ENCODE results near the gene GARRE1. TPM values are rescaled to one million over a fixed set of nuclear protein-coding genes. Genes with fewer than 3 reads are reported as not detected.

Gene GARRE1
- total RNA-seq, 2 donors from 2014 or later, result 21.9 to 27.9 TPM

DNA sequence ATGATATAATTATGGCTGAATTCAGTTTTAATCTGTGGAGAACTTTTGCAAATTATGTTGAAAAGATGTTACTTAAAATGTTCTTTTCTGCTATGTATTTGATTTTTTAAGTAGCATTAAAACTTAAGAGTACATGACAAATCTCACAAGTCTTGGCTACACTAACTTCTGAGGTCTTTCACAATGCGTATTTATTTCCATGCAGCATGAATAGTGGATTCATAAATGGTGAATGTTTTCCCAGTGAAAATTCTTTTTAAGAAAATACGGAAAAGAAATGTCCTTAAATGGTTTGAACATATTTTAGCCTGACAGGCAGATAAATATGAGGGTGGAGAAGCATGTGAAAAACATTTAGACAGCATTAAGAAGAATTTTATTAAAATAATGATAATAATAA lies 30.2 kb downstream of the GARRE1 start:
- 94 to 100% methylated on average over 2 of the region's 2 CpGs for WGBS, 2 experiments (ENCODE audit: insufficient coverage in 1 of 2, insufficient read length in 1 of 2)
- no peak overlapping the region for H3K4me3 Mint-ChIP-seq
- H3K4me1 Mint-ChIP-seq, result no peaks in the 10 kb centered on the region
- H3K4me3 ChIP-seq (ENCODE audit: low read length), result no peak overlapping the region
- no peaks in the 10 kb centered on the region for H3K9me3 ChIP-seq (ENCODE audit: control insufficient read depth, low read length)
- no peak overlapping the region for H3K9ac ChIP-seq (ENCODE audit: extremely low read depth, low read length, poor library complexity, severe bottlenecking)
- peaks cover 22% of the 10 kb centered on the region for H3K36me3 Mint-ChIP-seq (ENCODE audit: low read depth)
- H3K9me3 Mint-ChIP-seq, result no peaks in the 10 kb centered on the region
- no peaks in the 10 kb centered on the region for H3K4me1 ChIP-seq (ENCODE audit: control insufficient read depth, insufficient read depth, low read length)
- no peak for DNase-seq
- H3K27me3 ChIP-seq (ENCODE audit: control insufficient read depth, insufficient read depth, low read length, poor library complexity, severe bottlenecking), result no peaks in the 10 kb centered on the region
- H3K36me3 ChIP-seq (ENCODE audit: control insufficient read depth, insufficient read depth, low read length), result peaks cover 9% of the 10 kb centered on the region
- no peaks in the 10 kb centered on the region for H3K27me3 Mint-ChIP-seq (ENCODE audit: insufficient read depth)
- no peak overlapping the region for H3K27ac Mint-ChIP-seq
- H3K27ac ChIP-seq (ENCODE audit: low read depth, low read length), result no peak overlapping the region
- TF ChIP-seq, protein P1, sequence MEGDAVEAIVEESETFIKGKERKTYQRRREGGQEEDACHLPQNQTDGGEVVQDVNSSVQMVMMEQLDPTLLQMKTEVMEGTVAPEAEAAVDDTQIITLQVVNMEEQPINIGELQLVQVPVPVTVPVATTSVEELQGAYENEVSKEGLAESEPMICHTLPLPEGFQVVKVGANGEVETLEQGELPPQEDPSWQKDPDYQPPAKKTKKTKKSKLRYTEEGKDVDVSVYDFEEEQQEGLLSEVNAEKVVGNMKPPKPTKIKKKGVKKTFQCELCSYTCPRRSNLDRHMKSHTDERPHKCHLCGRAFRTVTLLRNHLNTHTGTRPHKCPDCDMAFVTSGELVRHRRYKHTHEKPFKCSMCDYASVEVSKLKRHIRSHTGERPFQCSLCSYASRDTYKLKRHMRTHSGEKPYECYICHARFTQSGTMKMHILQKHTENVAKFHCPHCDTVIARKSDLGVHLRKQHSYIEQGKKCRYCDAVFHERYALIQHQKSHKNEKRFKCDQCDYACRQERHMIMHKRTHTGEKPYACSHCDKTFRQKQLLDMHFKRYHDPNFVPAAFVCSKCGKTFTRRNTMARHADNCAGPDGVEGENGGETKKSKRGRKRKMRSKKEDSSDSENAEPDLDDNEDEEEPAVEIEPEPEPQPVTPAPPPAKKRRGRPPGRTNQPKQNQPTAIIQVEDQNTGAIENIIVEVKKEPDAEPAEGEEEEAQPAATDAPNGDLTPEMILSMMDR (conservative IDR thresholded peaks at IDR 0.05), result no peak

- no peaks in the 10 kb centered on the region for H3K27me3 ChIP-seq (ENCODE audit: control insufficient read depth, insufficient read depth, low read length, poor library complexity, severe bottlenecking)
- Mint-ChIP-seq H3K36me3 (ENCODE audit: low read depth) (peaks cover 16% of the 10 kb centered on the region), H3K27me3 (ENCODE audit: insufficient read depth) (no peaks in the 10 kb centered on the region), H3K4me1 (no peaks in the 10 kb centered on the region), H3K27ac (no peak overlapping the region), H3K9me3 (no peaks in the 10 kb centered on the region), H3K4me3 (no peak overlapping the region)
- H3K4me3 ChIP-seq (ENCODE audit: low read length), result no peak overlapping the region
- H3K27ac ChIP-seq (ENCODE audit: low read depth, low read length), result no peak overlapping the region
- peaks cover 9% of the 10 kb centered on the region for H3K36me3 ChIP-seq (ENCODE audit: control insufficient read depth, insufficient read depth, low read length)
- H3K9me3 ChIP-seq (ENCODE audit: control insufficient read depth, low read length), result no peaks in the 10 kb centered on the region
- H3K9ac ChIP-seq (ENCODE audit: extremely low read depth, low read length, poor library complexity, severe bottlenecking), result no peak overlapping the region
- no peaks in the 10 kb centered on the region for H3K4me1 ChIP-seq (ENCODE audit: control insufficient read depth, insufficient read depth, low read length)
- no peak for DNase-seq
- 86 to 92% methylated on average over 2 to 3 of the region's 3 CpGs for WGBS, 2 experiments (ENCODE audit: insufficient coverage in 1 of 2, insufficient read length in 1 of 2)
- TF ChIP-seq, protein P1 (conservative IDR thresholded peaks at IDR 0.05), result no peak
These were observed 33.3 kb downstream of the GARRE1 start for GRCh38 chr19:34287662-34288140.

DNA sequence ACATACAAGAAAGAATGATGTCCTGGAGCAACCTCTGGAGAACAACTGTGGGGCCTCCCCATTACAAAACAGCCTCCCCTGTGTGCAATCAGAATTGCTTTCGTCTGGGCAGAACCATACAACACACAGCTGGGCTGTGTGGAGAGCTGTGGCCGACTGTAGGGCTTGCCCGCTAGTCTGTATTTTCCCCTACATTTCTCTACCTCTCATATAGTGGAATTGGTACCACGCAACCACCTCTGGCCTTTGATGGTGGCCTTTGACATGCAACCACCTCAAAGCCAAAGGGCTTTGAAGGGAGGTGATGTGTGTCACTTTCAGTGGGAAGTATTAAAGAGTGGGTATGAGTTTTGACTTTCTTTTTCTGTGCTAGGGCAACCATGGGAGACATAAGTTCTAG lies 34.0 kb downstream of the GARRE1 start:
- no peaks in the 10 kb centered on the region for H3K27me3 Mint-ChIP-seq (ENCODE audit: insufficient read depth)
- H3K27ac Mint-ChIP-seq, result no peak overlapping the region
- H3K9me3 ChIP-seq (ENCODE audit: control insufficient read depth, low read length), result no peaks in the 10 kb centered on the region
- DNase-seq, result no peak
- TF ChIP-seq, protein P1 (conservative IDR thresholded peaks at IDR 0.05), result no peak
- H3K4me3 ChIP-seq (ENCODE audit: low read length), result no peak overlapping the region
- no peak overlapping the region for H3K9ac ChIP-seq (ENCODE audit: extremely low read depth, low read length, poor library complexity, severe bottlenecking)
- no peak overlapping the region for H3K4me3 Mint-ChIP-seq
- H3K4me1 ChIP-seq (ENCODE audit: control insufficient read depth, insufficient read depth, low read length), result no peaks in the 10 kb centered on the region
- H3K9me3 Mint-ChIP-seq, result no peaks in the 10 kb centered on the region
- H3K36me3 ChIP-seq (ENCODE audit: control insufficient read depth, insufficient read depth, low read length), result peaks cover 9% of the 10 kb centered on the region
- no peaks in the 10 kb centered on the region for H3K27me3 ChIP-seq (ENCODE audit: control insufficient read depth, insufficient read depth, low read length, poor library complexity, severe bottlenecking)
- no peak overlapping the region for H3K27ac ChIP-seq (ENCODE audit: low read depth, low read length)
- 83 to 92% methylated on average over 1 to 3 of the region's 4 CpGs for WGBS, 2 experiments (ENCODE audit: insufficient coverage in 1 of 2, insufficient read length in 1 of 2)
- H3K4me1 Mint-ChIP-seq, result no peaks in the 10 kb centered on the region
- H3K36me3 Mint-ChIP-seq (ENCODE audit: low read depth), result peaks cover 16% of the 10 kb centered on the region

Measured in endodermal cell (in vitro differentiated cells).